Neural progenitor cell (in vitro differentiated cells): Measurements from ENCODE around the gene PCDHGB3. TPM values are rescaled to one million over a fixed set of nuclear protein-coding genes. Genes with fewer than 3 reads are reported as not detected.

Experiments used
- DNase-seq: peaks from one replicate; pipeline ENCODE4 v3.0.0-alpha.2; 2016; ENCODE audit warnings: low spot score
- H2AFZ ChIP-seq: fragments of 200-600 bp; sonication (generic); replicated peaks from 2 replicates; pipeline ENCODE4 v1.6.1; 2016; ENCODE audit warnings: antibody characterized with exemption
- H3F3A ChIP-seq: fragments of 200-600 bp; sonication (generic); 2 replicates; pipeline ENCODE4 v1.6.1; 2016; ENCODE audit warnings: antibody characterized with exemption, low read depth
- H3K27ac ChIP-seq: fragments of 200-600 bp; sonication (generic); 2 replicates; pipeline ENCODE4 v1.5.1; 2016; ENCODE audit warnings: mild to moderate bottlenecking
- H3K27me3 ChIP-seq: fragments of 200-600 bp; sonication (generic); 2 replicates; pipeline ENCODE4 v1.6.1; 2016; ENCODE audit warnings: mild to moderate bottlenecking, moderate library complexity
- H3K36me3 ChIP-seq: fragments of 200-600 bp; sonication (generic); 2 replicates; pipeline ENCODE4 v1.5.1; 2016
- H3K4me1 ChIP-seq: fragments of 200-600 bp; sonication (generic); 2 replicates; pipeline ENCODE4 v1.6.1; 2016; ENCODE audit warnings: mixed run types
- H3K4me2 ChIP-seq: fragments of 200-600 bp; sonication (generic); 2 replicates; pipeline ENCODE4 v1.6.1; 2016
- H3K4me3 ChIP-seq: fragments of 200-600 bp; sonication (generic); 2 replicates; pipeline ENCODE4 v1.5.1; 2016
- H3K79me2 ChIP-seq: fragments of 200-600 bp; sonication (generic); 2 replicates; pipeline ENCODE4 v1.6.1; 2016; ENCODE audit warnings: low read depth
- H3K9ac ChIP-seq: fragments of 200-600 bp; sonication (generic); 2 replicates; pipeline ENCODE4 v1.6.1; 2016
- H3K9me3 ChIP-seq: fragments of 200-600 bp; sonication (generic); 2 replicates; pipeline ENCODE4 v1.5.1; 2016; ENCODE audit warnings: low read depth
- H4K20me1 ChIP-seq: fragments of 200-600 bp; sonication (generic); 2 replicates; pipeline ENCODE4 v1.6.1; 2016; ENCODE audit warnings: low read depth
- H3K27ac Mint-ChIP-seq: 3 replicates; pipeline ENCODE4 v1.8.0; 2021; ENCODE audit warnings: mixed read lengths
- H3K27me3 Mint-ChIP-seq: 2 replicates; pipeline ENCODE4 v1.8.0; 2022; ENCODE audit warnings: low read depth, mild to moderate bottlenecking, inconsistent platforms, moderate library complexity, mixed read lengths; ENCODE audit not compliant: insufficient read depth
- H3K36me3 Mint-ChIP-seq: 3 replicates; pipeline ENCODE4 v1.8.0; 2021; ENCODE audit warnings: mixed read lengths
- H3K4me1 Mint-ChIP-seq: 3 replicates; pipeline ENCODE4 v1.8.0; 2021; ENCODE audit warnings: mixed read lengths
- H3K4me3 Mint-ChIP-seq: 3 replicates; pipeline ENCODE4 v1.8.0; 2021; ENCODE audit warnings: mild to moderate bottlenecking, moderate library complexity, mixed read lengths
- H3K9me3 Mint-ChIP-seq: 3 replicates; pipeline ENCODE4 v1.8.0; 2020; ENCODE audit warnings: mixed read lengths
- EZH2 ChIP-seq: fragments of 200-600 bp; sonication (generic); IDR thresholded peaks from 2 replicates; pipeline ENCODE4 v1.6.1; 2017; ENCODE audit warnings: antibody characterized with exemption, mild to moderate bottlenecking, moderate library complexity
- EZH2phosphoT487 ChIP-seq: fragments of 200-600 bp; sonication (generic); IDR thresholded peaks from 2 replicates; pipeline ENCODE4 v1.6.1; 2017; ENCODE audit warnings: antibody characterized with exemption
- total RNA-seq: library from RNA; depleted of rRNA; stranded (reverse); fragments of >200 nt; gene quantifications from 2 replicates; pipeline ENCODE4 v1.2.3, GENCODE V29; 2015; ENCODE audit warnings: low replicate concordance
- TF ChIP-seq, protein P1 (sequence below): fragments of 200-600 bp; sonication (generic); IDR thresholded peaks from 2 replicates; pipeline ENCODE4 v1.5.1; 2017; ENCODE audit warnings: antibody characterized with exemption, mild to moderate bottlenecking

Gene PCDHGB3
- total RNA-seq, 1 donor from 2014 or later, result 0.95 TPM

GRCh38 chr5:141398608-141399007 is 28.6 kb downstream of the PCDHGB3 start:
- Mint-ChIP-seq H3K36me3 (peaks cover 6% of the 10 kb centered on the region), H3K27ac (no peak overlapping the region), H3K4me1 (no peaks in the 10 kb centered on the region), H3K27me3 (no peaks in the 10 kb centered on the region), H3K9me3 (peaks cover 61% of the 10 kb centered on the region), H3K4me3 (no peak overlapping the region)
- Histone ChIP-seq H3K4me1 (no peaks in the 10 kb centered on the region), H3K9me3 (peaks cover 34% of the 10 kb centered on the region), H3K27me3 (no peaks in the 10 kb centered on the region), H3K9ac (no peak overlapping the region), H4K20me1 (no peaks in the 10 kb centered on the region), H3F3A (no peaks in the 10 kb centered on the region), H3K36me3 (peaks cover 3% of the 10 kb centered on the region), H3K4me3 (no peak overlapping the region), H3K79me2 (no peaks in the 10 kb centered on the region), H3K4me2 (no peak overlapping the region), H2AFZ (no peak overlapping the region), H3K27ac (no peak overlapping the region)
- DNase-seq, result no peak
- TF ChIP-seq, protein P1, sequence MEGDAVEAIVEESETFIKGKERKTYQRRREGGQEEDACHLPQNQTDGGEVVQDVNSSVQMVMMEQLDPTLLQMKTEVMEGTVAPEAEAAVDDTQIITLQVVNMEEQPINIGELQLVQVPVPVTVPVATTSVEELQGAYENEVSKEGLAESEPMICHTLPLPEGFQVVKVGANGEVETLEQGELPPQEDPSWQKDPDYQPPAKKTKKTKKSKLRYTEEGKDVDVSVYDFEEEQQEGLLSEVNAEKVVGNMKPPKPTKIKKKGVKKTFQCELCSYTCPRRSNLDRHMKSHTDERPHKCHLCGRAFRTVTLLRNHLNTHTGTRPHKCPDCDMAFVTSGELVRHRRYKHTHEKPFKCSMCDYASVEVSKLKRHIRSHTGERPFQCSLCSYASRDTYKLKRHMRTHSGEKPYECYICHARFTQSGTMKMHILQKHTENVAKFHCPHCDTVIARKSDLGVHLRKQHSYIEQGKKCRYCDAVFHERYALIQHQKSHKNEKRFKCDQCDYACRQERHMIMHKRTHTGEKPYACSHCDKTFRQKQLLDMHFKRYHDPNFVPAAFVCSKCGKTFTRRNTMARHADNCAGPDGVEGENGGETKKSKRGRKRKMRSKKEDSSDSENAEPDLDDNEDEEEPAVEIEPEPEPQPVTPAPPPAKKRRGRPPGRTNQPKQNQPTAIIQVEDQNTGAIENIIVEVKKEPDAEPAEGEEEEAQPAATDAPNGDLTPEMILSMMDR, result no peak
- no peak for TF ChIP-seq EZH2

- H3K9me3 ChIP-seq, result peaks cover 27% of the 10 kb centered on the region
- no peak overlapping the region for H2AFZ ChIP-seq
- no peak for DNase-seq
- peaks cover 62% of the 10 kb centered on the region for H3K9me3 Mint-ChIP-seq
- H3F3A ChIP-seq, result no peaks in the 10 kb centered on the region
- no peak overlapping the region for H3K27ac Mint-ChIP-seq
- H3K27me3 ChIP-seq, result no peaks in the 10 kb centered on the region
- no peak for TF ChIP-seq EZH2
- TF ChIP-seq EZH2phosphoT487, result no peak
- TF ChIP-seq, protein P1, result no peak
- no peaks in the 10 kb centered on the region for H3K36me3 ChIP-seq
- H3K4me3 ChIP-seq, result no peak overlapping the region
- no peaks in the 10 kb centered on the region for H4K20me1 ChIP-seq
- H3K4me1 ChIP-seq, result no peaks in the 10 kb centered on the region
- H3K4me3 Mint-ChIP-seq, result no peak overlapping the region
- peaks cover 5% of the 10 kb centered on the region for H3K36me3 Mint-ChIP-seq
- H3K4me1 Mint-ChIP-seq, result no peaks in the 10 kb centered on the region
- H3K27ac ChIP-seq, result no peak overlapping the region
- no peaks in the 10 kb centered on the region for H3K79me2 ChIP-seq
- no peak overlapping the region for H3K9ac ChIP-seq
- H3K27me3 Mint-ChIP-seq, result no peaks in the 10 kb centered on the region
- H3K4me2 ChIP-seq, result no peak overlapping the region
These were observed 29.7 kb downstream of the PCDHGB3 start for GRCh38 chr5:141399555-141400258.

DNA sequence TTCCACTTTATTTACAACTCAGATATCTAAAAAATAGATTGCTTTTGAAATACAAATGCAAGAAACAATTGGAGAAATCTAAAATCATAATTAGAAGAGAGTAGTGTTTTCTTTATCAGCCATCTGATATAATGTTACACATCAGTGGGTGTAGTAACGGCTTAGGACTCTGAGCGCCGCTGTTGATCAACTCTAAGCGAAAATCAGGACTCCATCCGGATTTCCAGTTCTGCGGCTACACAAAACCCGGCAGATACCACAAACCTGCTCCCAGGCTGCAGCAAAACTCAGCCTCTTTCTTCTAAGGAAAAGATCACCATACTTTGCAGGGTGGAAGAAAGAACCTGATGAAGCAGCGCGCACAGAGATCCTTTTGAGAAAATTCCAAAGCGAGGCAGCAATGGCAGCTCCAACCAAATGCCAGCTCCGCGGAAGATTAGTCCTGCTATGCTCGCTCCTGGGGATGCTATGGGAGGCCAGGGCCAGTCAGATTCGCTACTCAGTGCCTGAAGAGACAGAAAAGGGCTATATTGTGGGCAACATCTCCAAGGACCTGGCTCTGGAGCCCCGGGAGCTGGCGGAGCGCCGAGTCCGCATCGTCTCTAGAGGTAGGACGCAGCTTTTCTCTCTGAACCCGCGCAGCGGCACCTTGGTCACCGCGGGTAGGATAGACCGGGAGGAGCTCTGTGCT is 32.7 kb downstream of the PCDHGB3 start, which contains the start of gene PCDHGA9:
PCDHGA9 (plus strand) TSS at position 226 of the 691 bp plus-strand sequence; CDS start at position 401, 175 bp downstream.
- TF ChIP-seq, protein P1, result peak; percentile 23
- TF ChIP-seq EZH2phosphoT487 (no peak), EZH2 (no peak)
- Histone ChIP-seq H2AFZ (no peak within 1 kb of the TSS), H3F3A (peaks cover 4% of the 10 kb centered on the region), H3K4me2 (no peak within 1 kb of the TSS), H3K79me2 (no peaks in the 10 kb centered on the region), H3K4me3 (no peak within 1 kb of the TSS), H3K27ac (no peak within 1 kb of the TSS), H3K9ac (no peak within 1 kb of the TSS), H3K36me3 (no peaks in the 10 kb centered on the region), H3K27me3 (no peaks in the 10 kb centered on the region), H4K20me1 (no peaks in the 10 kb centered on the region), H3K4me1 (no peaks in the 10 kb centered on the region), H3K9me3 (peaks cover 14% of the 10 kb centered on the region)
- Mint-ChIP-seq H3K4me1 (no peaks in the 10 kb centered on the region), H3K9me3 (peaks cover 61% of the 10 kb centered on the region), H3K36me3 (peaks cover 13% of the 10 kb centered on the region), H3K4me3 (no peak within 1 kb of the TSS), H3K27me3 (no peaks in the 10 kb centered on the region), H3K27ac (no peak within 1 kb of the TSS)
- DNase-seq, result no peak
